T-cell (primary cell): ENCODE data around the gene OAS3. TPM values are rescaled to one million over a fixed set of nuclear protein-coding genes. Genes with fewer than 3 reads are reported as not detected.
A peak's percentile ranks its signal among the peaks of the same experiment; 100 is the strongest.
"Not testable (repeated sequence)": the region's sequence is repeated elsewhere in the genome, so short reads cannot be mapped to it uniquely, and the experiment has no call there.

ENCODE experiments used
- ATAC-seq, 4 experiments: fragments of 200-7000 bp in 3 of 4; fragments of 150-1000 bp in 1 of 4; cut with Tn5 transposase; replicated peaks in 1 of 4; 1 replicate in 3 of 4; 2 replicates in 1 of 4; pipeline ENCODE4 v1.10.0; 2021; ENCODE audit warnings: moderate library complexity in 3 of 4, mild to moderate bottlenecking in 2 of 4, moderate number of reproducible peaks in 1 of 4
- CTCF ChIA-PET, 2 donors: fragments of 300-600 bp; sonication (Branson Sonifier 250); formaldehyde crosslinking; loops; one replicate each; lab custom pipeline; 2022; ENCODE audit warnings: antibody characterized with exemption in 2 of 2; lab: Charles Lee
- POLR2A ChIA-PET, 2 donors: fragments of 300-600 bp; sonication (Branson Sonifier 250); formaldehyde crosslinking; loops; one replicate each; lab custom pipeline; 2022; ENCODE audit warnings: antibody characterized with exemption in 2 of 2; lab: Charles Lee
- DNase-seq, 35 experiments: peaks; one replicate each; pipeline versions ENCODE4 v3.0.0 to v3.0.0-alpha.2; 2013 to 2023
- H3K27ac ChIP-seq: one replicate; pipeline ENCODE4 v1.5.1; 2013; ENCODE audit warnings: low read length
- H3K27me3 ChIP-seq, 2 experiments: replicated peaks in 1 of 2; 1 replicate in 1 of 2; 2 replicates in 1 of 2; pipeline versions ENCODE4 v1.6.1 to v1.7.0; 2013; ENCODE audit warnings: low read length in 1 of 2, mixed read lengths in 1 of 2; ENCODE audit not compliant: control insufficient read depth in 2 of 2, insufficient read depth in 2 of 2; ENCODE audit errors: extremely low read depth in 1 of 2
- H3K36me3 ChIP-seq, 2 donors: 1 replicate in 1 of 2; 2 replicates in 1 of 2; pipeline versions ENCODE4 v1.6.1 to v1.7.0; 2013; ENCODE audit warnings: low read length in 1 of 2; ENCODE audit not compliant: control insufficient read depth in 2 of 2, insufficient read depth in 1 of 2; ENCODE audit errors: extremely low read depth in 1 of 2
- H3K4me1 ChIP-seq, 2 experiments: 1 replicate in 1 of 2; 2 replicates in 1 of 2; pipeline versions ENCODE4 v1.6.1 to v1.7.0; 2013; ENCODE audit warnings: low read length in 2 of 2, mixed read lengths in 1 of 2; ENCODE audit not compliant: insufficient read depth in 2 of 2, control insufficient read depth in 1 of 2; ENCODE audit errors: extremely low read depth in 1 of 2
- H3K4me3 ChIP-seq, 2 donors: 1 replicate in 1 of 2; 2 replicates in 1 of 2; pipeline versions ENCODE4 v1.5.1 to v1.7.0; 2013; ENCODE audit warnings: mild to moderate bottlenecking in 2 of 2, low read length in 1 of 2, moderate library complexity in 1 of 2; ENCODE audit not compliant: control insufficient read depth in 1 of 2; ENCODE audit errors: extremely low read depth in 1 of 2
- H3K9me3 ChIP-seq: 2 replicates; pipeline ENCODE4 v1.7.0; 2013
- H3K27ac Mint-ChIP-seq, 2 donors: one replicate each; pipeline ENCODE4 v1.8.0; 2020 to 2021; ENCODE audit warnings: mild to moderate bottlenecking in 2 of 2, mixed read lengths in 2 of 2
- H3K27me3 Mint-ChIP-seq, 2 donors: one replicate each; pipeline ENCODE4 v1.8.0; 2021 to 2022; ENCODE audit warnings: mixed read lengths in 2 of 2
- H3K36me3 Mint-ChIP-seq: one replicate; pipeline ENCODE4 v1.8.0; 2021; ENCODE audit warnings: mixed read lengths
- H3K4me1 Mint-ChIP-seq, 3 donors: one replicate each; pipeline ENCODE4 v1.8.0; 2020 to 2022; ENCODE audit warnings: mixed read lengths in 3 of 3, mild to moderate bottlenecking in 1 of 3
- H3K4me3 Mint-ChIP-seq, 3 donors: one replicate each; pipeline ENCODE4 v1.8.0; 2020 to 2022; ENCODE audit warnings: mild to moderate bottlenecking in 3 of 3, mixed read lengths in 3 of 3, moderate library complexity in 3 of 3
- H3K9me3 Mint-ChIP-seq, 3 donors: one replicate each; pipeline ENCODE4 v1.8.0; 2020 to 2022; ENCODE audit warnings: mixed read lengths in 3 of 3
- WGBS: methylation state at CpG from one replicate; pipeline ENCODE4 v1.1.5; 2013; ENCODE audit warnings: missing lambda C conversion rate; ENCODE audit not compliant: insufficient coverage; 5-methylcytosine and 5-hydroxymethylcytosine counted together
- total RNA-seq, 35 experiments: library from RNA in 6 of 35; stranded (reverse) in 6 of 35; fragments of 120-200 nt in 1 of 35; gene quantifications; one replicate each; pipeline versions ENCODE4 v1.2.1 to v1.2.4 and lab custom pipeline; 2013 to 2026

Gene OAS3
- total RNA-seq, 5 donors from 2014 or later (not counting 1 experiment from before 2014, with no cell fraction given): 18.4 to 38.5 (median 24.5) TPM

GRCh38 chr12:112907415-112908157 lies 30.7 kb upstream of the OAS3 start:
- H3K27ac Mint-ChIP-seq: peak overlapping the region; percentile 95
- Histone ChIP-seq H3K4me3 (peak overlapping the region; percentile 60 to 78), H3K27me3 (no peaks in the 10 kb centered on the region), H3K4me1 (peaks cover 33 to 52% of the 10 kb centered on the region in 2 experiments), H3K36me3 (peaks cover 0 to 3% of the 10 kb centered on the region in 2 donors), H3K9me3 (no peaks in the 10 kb centered on the region), H3K27ac (peak overlapping the region; percentile 67)
- peak in 1 of 35 experiments; percentile 16 for DNase-seq
- peaks cover 36% of the 10 kb centered on the region for H3K36me3 Mint-ChIP-seq
- ATAC-seq: peak; percentile 34 to 53 (median 39)
- peaks cover 66 to 91% (median 80%) of the 10 kb centered on the region in 3 donors for H3K4me1 Mint-ChIP-seq
- H3K27me3 Mint-ChIP-seq: no peaks in the 10 kb centered on the region
- H3K4me3 Mint-ChIP-seq: peak overlapping the region; percentile 86 to 92 (median 88)
- CTCF ChIA-PET: interaction anchor here (0.6 to 2.7 kb wide), 7 partner anchors 9 to 128 kb away, joined by 3 to 14 read pairs (median 4); partner anchors contain the start of gene OAS2 (in 1 of the 2)
- peaks cover 0 to 3% (median 0%) of the 10 kb centered on the region in 3 donors for H3K9me3 Mint-ChIP-seq
- POLR2A ChIA-PET: interaction anchor here (0.5 to 1.9 kb wide), 4 partner anchors 23 to 445 kb away, joined by 3 to 7 read pairs (median 4); partner anchors contain the start of gene OAS2 (in 2 of the 2)
- 26% methylated on average over 3 of the region's 7 CpGs for WGBS

GRCh38 chr12:112908548-112908947 lies 29.7 kb upstream of the OAS3 start:
- no peaks in the 10 kb centered on the region for H3K27me3 Mint-ChIP-seq
- no peaks in the 10 kb centered on the region for H3K27me3 ChIP-seq
- H3K4me1 Mint-ChIP-seq: peaks cover 68 to 91% (median 85%) of the 10 kb centered on the region in 3 donors
- POLR2A ChIA-PET: no interaction called here
- H3K9me3 ChIP-seq: no peaks in the 10 kb centered on the region
- peak overlapping the region; percentile 86 to 92 (median 88) for H3K4me3 Mint-ChIP-seq
- H3K27ac ChIP-seq: peak overlapping the region; percentile 67
- peaks cover 33 to 47% of the 10 kb centered on the region in 2 experiments for H3K4me1 ChIP-seq
- ATAC-seq (peak in 3 of 4 experiments; percentile 46 to 69 (median 47)), DNase-seq (peak in 7 of 35 experiments; percentile 3 to 39 (median 16))
- H3K4me3 ChIP-seq: peak overlapping the region in 1 of 2 donors; percentile 60
- no CpG with 5 or more reads among the region's 12 CpGs for WGBS
- peaks cover 0 to 9% of the 10 kb centered on the region in 2 donors for H3K36me3 ChIP-seq
- peaks cover 8 to 13% (median 8%) of the 10 kb centered on the region in 3 donors for H3K9me3 Mint-ChIP-seq
- peak overlapping the region; percentile 95 for H3K27ac Mint-ChIP-seq
- H3K36me3 Mint-ChIP-seq: peaks cover 45% of the 10 kb centered on the region
- CTCF ChIA-PET: interaction anchor here (0.7 to 1.2 kb wide), 3 partner anchors 8 to 142 kb away, joined by 3 to 5 read pairs (median 3); partner anchors contain the start of gene OAS2 (in 1 of the 2)

- ATAC-seq (no peak), DNase-seq (no peak)
- no CpG with 5 or more reads among the region's 4 CpGs for WGBS
- Histone ChIP-seq H3K27me3 (no peaks in the 10 kb centered on the region), H3K36me3 (peaks cover 0 to 9% of the 10 kb centered on the region in 2 donors), H3K4me3 (no peak overlapping the region), H3K9me3 (no peaks in the 10 kb centered on the region), H3K4me1 (peaks cover 30 to 47% of the 10 kb centered on the region in 2 experiments), H3K27ac (peak overlapping the region; percentile 67)
- POLR2A ChIA-PET: no interaction called here
- Mint-ChIP-seq H3K4me3 (peak overlapping the region in 2 of 3 donors; percentile 86 to 92), H3K27ac (peak overlapping the region; percentile 95), H3K4me1 (peaks cover 64 to 88% (median 79%) of the 10 kb centered on the region in 3 donors), H3K36me3 (peaks cover 55% of the 10 kb centered on the region), H3K9me3 (peaks cover 8 to 13% (median 8%) of the 10 kb centered on the region in 3 donors), H3K27me3 (no peaks in the 10 kb centered on the region)
- CTCF ChIA-PET: no interaction called here
Observed at GRCh38 chr12:112909693-112910092, 28.6 kb upstream of the OAS3 start.

GRCh38 chr12:112913038-112913688 lies 25.1 kb upstream of the OAS3 start:
- Histone ChIP-seq H3K27ac (no peak overlapping the region), H3K4me1 (peaks cover 14 to 29% of the 10 kb centered on the region in 2 experiments), H3K9me3 (no peaks in the 10 kb centered on the region), H3K36me3 (peaks cover 0 to 32% of the 10 kb centered on the region in 2 donors), H3K27me3 (no peaks in the 10 kb centered on the region), H3K4me3 (no peak overlapping the region)
- Mint-ChIP-seq H3K27ac (peak overlapping the region in 1 of 2 donors; percentile 20), H3K4me3 (peak overlapping the region in 2 of 3 donors; percentile 13 to 40), H3K36me3 (peaks cover 84% of the 10 kb centered on the region), H3K9me3 (peaks cover 8 to 13% (median 8%) of the 10 kb centered on the region in 3 donors), H3K4me1 (peaks cover 48 to 71% (median 56%) of the 10 kb centered on the region in 3 donors), H3K27me3 (no peaks in the 10 kb centered on the region)
- DNase-seq (no peak), ATAC-seq (no peak)
- ChIA-PET CTCF (interaction anchor here in 1 of 2 donors (1.2 kb wide), 1 partner anchor 80 kb away, joined by 4 read pairs; no protein-coding TSS in a partner anchor), POLR2A (interaction anchor here in 1 of 2 donors (0.5 kb wide), 1 partner anchor 313 kb away, joined by 4 read pairs; no protein-coding TSS in a partner anchor)
- WGBS: no CpG with 5 or more reads among the region's 1 CpG

GRCh38 chr12:112913888-112914287 lies 24.4 kb upstream of the OAS3 start:
- H3K4me3 Mint-ChIP-seq, H3K27ac ChIP-seq, H3K27me3 ChIP-seq, H3K27me3 Mint-ChIP-seq, H3K27ac Mint-ChIP-seq, ATAC-seq, H3K9me3 ChIP-seq, H3K4me3 ChIP-seq, DNase-seq, POLR2A ChIA-PET: not testable (repeated sequence)
- Histone ChIP-seq H3K36me3 (peaks cover 0 to 39% of the 10 kb centered on the region in 2 donors), H3K4me1 (peaks cover 7 to 21% of the 10 kb centered on the region in 2 experiments)
- Mint-ChIP-seq H3K9me3 (peaks cover 8 to 13% (median 8%) of the 10 kb centered on the region in 3 donors), H3K36me3 (peaks cover 90% of the 10 kb centered on the region), H3K4me1 (peaks cover 41 to 64% (median 49%) of the 10 kb centered on the region in 3 donors)
- CTCF ChIA-PET: interaction anchor here in 1 of 2 donors (1.2 kb wide), 1 partner anchor 79 kb away, joined by 4 read pairs; no protein-coding TSS in a partner anchor
- 100% methylated on average over 2 of the region's 2 CpGs for whole genome bisulfite sequencing
